DMS79 treated with DMSO at 0.1 percent for 48 hours (cell line): Measurements from ENCODE around the gene ZNF197.
A peak's percentile ranks its signal among the peaks of the same experiment; 100 is the strongest.
"Not testable (repeated sequence)": the region's sequence is repeated elsewhere in the genome, so short reads cannot be mapped to it uniquely, and the experiment has no call there.

Experiments used
- DNase-seq: peaks from one replicate; lab custom pipeline; 2025; lab: John Stamatoyannopoulos, UW

Gene ZNF197

GRCh38 chr3:44624749-44625480 lies at the start of gene ZNF197:
Gene ZNF197, plus strand, starts transcription at chr3:44625036. Its CDS starts 4,119 bp downstream, at chr3:44629155.
- peak; percentile 71 for DNase-seq

DNA sequence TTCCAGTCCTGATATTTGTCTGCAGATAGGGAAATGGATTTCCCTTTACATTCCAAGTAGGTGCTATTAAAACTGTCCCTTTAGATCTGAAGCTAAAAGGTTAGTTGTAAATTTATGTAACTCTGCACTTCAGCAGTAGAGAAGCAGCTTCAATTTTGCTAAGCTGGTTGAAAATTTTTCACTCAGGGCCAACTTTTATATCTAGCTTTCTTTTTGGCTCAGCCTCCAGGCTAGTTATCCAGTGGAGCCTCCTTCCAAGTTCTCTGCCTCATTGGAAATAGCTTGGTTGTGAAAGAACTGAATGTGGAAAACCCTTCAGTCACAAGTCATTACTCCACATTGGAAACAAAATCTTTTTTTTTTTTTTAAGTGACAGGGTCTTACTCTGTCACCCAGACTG lies 48.2 kb upstream of the ZNF197 start:
- DNase-seq, result no peak

DNA sequence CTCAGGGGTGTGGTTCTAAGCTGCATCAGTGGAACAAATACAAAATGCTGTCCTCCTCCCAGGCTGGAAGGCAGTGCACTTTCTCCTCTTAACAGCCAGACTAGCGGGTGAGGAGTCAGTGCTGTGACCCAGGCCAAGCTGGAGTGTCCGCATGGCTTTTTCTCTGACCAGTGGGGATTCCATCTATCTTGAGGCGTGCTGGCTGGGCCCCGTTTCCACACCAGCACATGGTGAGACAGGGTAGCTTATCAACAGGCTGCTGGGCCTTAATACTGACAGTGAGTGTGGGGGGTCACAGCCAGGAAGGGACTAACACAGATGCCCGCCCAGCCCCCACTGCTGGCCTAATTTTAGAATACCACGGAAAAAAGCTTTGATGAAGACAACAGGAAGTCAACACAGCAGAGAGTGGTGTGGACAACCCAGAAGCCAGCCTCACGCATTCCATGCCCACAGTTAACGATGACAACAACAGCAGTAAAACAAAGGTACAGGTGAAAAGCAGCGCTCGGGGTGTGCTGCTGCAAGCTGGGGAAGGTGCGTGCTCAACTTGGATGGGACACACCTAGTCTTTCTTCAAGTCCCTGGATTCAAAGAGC lies 47.4 kb upstream of the ZNF197 start:
- DNase-seq, result not testable (repeated sequence)

DNA sequence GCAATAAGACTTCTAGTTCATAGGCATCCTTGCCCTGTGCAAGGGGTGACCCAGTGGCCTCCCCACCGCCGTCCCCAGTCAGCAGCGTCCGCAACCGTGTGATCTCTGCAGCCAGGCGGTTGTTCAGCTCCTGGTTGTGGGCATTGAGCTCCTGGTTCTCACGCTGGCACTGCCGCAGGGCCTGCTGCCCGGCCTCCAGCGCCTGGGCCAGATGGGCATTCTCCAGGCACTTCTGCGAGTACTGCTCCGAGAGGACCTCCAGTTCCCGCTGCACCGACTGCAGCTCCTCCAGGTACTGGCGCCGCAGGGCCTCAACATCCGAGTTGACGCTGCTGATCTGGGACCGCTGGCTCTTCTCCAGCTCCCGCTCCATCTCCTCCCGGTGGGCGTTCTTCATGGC lies 46.5 kb upstream of the ZNF197 start:
- DNase-seq, result not testable (repeated sequence)

- not testable (repeated sequence) for DNase-seq
These were observed 45.8 kb upstream of the ZNF197 start for GRCh38 chr3:44578924-44579515.

- DNase-seq, result not testable (repeated sequence)
These were observed 45.1 kb upstream of the ZNF197 start for GRCh38 chr3:44579749-44580148.

- not testable (repeated sequence) for DNase-seq
These were observed 43.9 kb upstream of the ZNF197 start for GRCh38 chr3:44580971-44581370.

DNA sequence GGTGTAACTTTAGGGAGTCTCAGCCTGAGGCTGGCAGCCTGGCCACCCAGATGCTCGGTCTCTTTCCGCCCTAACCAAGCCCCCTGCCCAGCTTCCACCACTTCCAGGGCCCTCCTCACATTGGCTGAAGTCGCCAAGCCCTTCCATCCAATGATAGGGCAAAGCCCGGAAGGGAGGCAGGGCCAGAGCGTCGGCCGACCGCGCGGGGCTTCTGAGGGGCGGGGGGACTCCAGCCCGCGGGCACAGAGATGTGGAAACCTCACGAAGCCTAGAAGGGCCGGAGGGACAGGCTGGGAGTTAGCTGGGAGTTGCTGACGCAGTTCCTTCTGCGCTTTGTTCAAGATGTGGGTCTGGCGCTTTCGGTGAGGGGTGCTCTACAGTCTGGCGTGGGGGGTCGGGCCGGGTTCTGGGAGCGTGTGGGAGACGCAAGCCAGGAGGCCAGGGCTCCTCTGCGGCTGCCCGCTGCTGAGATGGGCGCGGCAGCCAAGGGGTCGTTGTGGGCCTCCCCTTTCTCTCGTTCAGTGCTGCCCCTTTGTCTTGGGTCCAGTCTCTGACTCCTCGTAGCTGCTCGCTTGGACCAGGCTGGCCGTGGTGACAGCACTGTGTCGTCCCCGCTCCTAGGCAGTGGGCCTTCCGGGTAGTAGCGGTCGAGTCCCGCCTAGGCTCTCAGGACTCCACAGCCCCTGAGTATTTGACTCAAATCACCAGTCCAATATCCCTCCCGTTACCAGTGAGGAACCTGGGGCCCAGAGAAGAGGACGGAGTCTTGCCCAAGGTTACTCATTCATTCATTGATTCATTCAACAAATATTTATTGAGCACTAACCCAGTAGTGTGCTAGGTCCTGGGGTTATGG lies 40.0 kb upstream of the ZNF197 start, which contains the start of gene ZNF660:
TSS of gene ZNF660 (plus strand) at position 319 of the 856 bp plus-strand sequence. CDS start 9,230 bp downstream, outside the sequence.
- DNase-seq, result peak; percentile 66

DNA sequence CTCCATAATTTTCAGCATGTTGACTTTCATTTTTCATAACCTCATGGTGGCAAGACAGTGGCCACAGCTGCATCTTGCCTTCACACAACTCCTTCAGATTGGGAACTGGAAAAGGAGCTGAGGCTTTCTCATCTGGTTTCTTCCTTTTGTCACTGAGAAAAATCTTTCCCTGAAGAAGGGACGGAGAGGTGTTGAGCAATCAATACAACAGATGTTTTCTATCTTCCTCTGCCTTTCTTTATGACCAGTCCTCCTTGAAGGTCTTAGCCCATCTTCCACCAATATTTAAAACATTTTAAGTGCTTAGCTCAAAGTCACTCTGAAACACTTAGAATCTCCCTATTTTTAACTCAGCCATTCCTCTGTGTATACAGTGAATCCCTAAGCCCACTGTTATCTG lies 28.2 kb upstream of the ZNF197 start:
- no peak for DNase-seq

- DNase-seq, result no peak
These were observed 23.1 kb upstream of the ZNF197 start for GRCh38 chr3:44601749-44602148.

DNA sequence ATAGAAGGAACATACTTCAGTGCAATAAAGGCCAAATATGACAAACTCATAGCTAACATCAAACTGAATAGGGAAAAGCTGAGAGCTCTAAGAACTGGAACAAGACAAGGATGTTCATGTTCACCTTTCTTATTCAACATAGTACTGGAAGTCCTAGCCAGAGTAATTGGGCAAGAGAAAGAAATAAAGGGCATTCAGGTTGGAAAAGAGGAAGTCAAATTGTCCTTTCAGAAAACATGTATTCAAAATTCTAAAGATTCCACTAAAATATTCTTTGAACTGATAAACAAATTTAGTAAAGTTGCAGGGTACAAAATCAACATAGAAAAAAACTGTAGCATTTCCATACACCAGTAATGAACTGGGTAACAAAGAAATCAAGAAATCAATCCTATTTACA lies 12.2 kb upstream of the ZNF197 start:
- no peak for DNase-seq

DNA sequence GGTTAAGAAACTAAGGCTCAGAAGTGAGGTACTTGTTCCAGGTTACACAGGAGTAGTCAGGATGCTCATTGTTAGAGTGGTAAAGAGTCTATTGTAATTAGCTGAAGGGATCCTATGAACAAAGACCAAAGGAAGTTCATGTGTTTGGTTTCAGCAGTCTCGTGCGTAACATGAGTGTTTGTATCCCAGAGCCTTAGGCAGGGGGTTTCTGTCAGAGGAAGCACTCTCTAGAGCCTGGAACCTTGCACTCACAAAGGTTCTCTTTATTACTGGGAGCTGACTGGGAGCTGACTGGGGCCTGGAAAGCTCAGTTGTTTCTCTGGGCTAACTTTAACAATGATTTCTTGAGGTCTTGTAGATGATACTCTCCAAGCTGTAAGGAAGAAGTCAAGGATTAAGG lies 3.9 kb downstream of the ZNF197 start:
- no peak for DNase-seq

DNA sequence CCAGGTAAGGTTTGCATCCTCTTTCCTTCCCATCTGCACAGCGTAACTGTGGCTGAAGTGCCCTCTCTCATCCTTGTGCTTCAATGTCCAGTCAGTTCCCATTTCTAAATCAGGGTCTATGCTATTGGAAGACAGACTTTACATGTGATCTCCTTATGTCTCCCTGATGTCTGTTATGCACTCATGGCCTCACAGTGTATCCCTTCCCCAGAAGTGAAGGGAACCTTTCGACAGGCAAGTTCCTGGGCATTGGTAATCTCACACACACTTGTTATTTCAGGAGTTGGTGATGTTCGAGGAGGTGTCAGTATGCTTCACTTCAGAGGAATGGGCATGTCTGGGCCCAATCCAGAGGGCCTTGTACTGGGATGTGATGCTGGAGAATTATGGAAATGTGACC lies 7.4 kb downstream of the ZNF197 start:
- no peak for DNase-seq

DNA sequence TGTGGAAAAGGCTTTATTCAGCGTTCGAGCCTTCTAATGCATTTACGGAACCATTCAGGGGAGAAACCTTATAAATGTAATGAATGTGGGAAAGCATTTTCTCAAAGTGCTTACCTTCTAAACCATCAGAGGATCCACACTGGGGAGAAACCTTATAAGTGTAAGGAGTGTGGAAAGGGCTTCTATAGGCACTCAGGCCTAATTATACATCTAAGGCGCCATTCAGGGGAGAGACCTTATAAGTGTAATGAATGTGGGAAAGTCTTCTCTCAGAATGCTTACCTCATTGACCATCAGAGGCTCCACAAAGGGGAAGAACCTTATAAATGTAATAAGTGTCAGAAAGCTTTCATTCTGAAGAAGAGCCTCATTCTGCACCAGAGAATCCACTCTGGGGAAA lies 17.5 kb downstream of the ZNF197 start:
- no peak for DNase-seq

GRCh38 chr3:44643024-44643423 lies 18.2 kb downstream of the ZNF197 start:
- DNase-seq, result no peak

DNA sequence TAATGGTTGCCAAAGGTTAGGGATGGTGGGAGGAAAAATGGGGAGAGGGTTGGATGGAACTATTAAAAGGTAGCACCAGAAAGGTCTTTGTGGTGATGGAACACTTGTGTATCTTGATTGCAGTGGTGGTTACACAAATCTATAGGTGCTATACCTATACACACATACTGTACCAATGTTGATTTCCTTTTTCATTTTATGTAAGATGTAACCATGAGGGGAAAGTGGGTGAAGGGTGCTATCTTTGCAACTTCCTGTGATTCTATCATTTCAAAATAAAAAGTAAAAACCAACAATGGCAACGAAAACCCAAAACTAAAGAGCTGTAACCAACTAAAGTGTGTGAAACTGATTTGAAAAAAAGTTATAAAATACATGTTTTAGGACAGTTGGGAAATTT lies 22.9 kb downstream of the ZNF197 start:
- DNase-seq, result no peak

GRCh38 chr3:44648564-44649229 lies 23.9 kb downstream of the ZNF197 start, which contains the start of gene ZNF35:
Gene ZNF35, plus strand, starts transcription at chr3:44648732. Its CDS starts 2,336 bp downstream, at chr3:44651068.
- DNase-seq, result peak; percentile 51

DNA sequence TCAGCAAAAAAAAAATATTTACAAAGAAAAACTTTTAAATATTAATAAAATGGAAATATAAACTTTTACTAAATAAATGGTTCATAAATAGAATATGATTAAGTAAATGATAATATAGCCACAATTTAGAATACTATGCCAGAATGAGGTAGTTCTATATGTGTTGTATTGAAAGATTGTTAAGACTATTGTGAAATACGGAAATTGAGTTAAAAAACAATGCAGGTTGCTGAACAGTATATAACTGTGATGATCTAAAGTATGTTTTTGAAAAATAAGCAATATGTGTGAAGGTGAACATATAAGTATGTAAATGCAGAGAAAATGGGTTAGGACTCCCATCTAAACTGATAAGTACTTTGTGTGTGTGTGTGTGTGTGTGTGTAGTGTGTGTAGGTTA lies 24.9 kb downstream of the ZNF197 start:
- no peak for DNase-seq

DNA sequence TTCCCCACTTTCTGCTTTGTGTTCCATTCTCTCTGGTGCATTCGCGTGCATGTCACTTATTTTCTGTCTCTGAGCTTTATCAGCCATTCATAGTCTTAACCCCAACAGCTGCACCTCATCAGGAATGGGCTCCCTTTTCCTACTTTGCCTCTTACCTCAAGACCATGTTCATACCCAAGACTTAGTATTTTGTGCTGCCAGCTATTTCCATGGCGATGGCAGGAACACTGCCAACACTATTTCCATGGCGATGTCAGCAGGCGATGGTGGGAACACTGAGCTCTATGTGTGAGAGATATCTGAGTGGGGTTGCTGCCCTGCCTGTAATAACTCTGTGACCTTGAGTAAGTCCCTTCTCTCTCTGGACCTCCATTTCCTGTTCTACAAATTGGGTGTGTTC lies 29.2 kb downstream of the ZNF197 start:
- no peak for DNase-seq

- no peak for DNase-seq
These were observed 34.2 kb downstream of the ZNF197 start for GRCh38 chr3:44659015-44659414.

DNA sequence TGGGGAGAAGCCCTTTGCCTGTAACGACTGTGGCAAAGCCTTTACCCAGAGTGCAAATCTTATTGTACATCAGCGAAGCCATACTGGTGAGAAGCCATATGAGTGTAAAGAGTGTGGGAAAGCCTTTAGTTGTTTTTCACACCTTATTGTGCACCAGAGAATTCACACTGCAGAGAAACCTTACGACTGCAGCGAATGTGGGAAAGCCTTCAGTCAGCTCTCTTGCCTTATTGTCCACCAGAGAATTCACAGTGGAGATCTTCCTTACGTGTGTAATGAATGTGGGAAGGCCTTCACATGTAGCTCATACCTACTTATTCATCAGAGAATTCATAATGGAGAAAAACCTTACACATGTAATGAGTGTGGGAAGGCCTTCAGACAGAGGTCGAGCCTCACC lies 34.6 kb downstream of the ZNF197 start:
- DNase-seq, result no peak

GRCh38 chr3:44661189-44661588 lies 36.4 kb downstream of the ZNF197 start:
- no peak for DNase-seq
